ENCODE data around the gene IL17F. TPM values are rescaled to one million over a fixed set of nuclear protein-coding genes. Genes with fewer than 3 reads are reported as not detected.

IL17F gene
- total RNA-seq, 1 donor from 2014 or later = not detected

- no peak for TF ChIP-seq CTCF (IDR thresholded peaks at IDR 0.05)
- no peak overlapping the region for H3K4me3 Mint-ChIP-seq (ENCODE audit: unreplicated experiment)
These were observed 1.1 kb upstream of the IL17F start for GRCh38 chr6:52245425-52245824.

DNA sequence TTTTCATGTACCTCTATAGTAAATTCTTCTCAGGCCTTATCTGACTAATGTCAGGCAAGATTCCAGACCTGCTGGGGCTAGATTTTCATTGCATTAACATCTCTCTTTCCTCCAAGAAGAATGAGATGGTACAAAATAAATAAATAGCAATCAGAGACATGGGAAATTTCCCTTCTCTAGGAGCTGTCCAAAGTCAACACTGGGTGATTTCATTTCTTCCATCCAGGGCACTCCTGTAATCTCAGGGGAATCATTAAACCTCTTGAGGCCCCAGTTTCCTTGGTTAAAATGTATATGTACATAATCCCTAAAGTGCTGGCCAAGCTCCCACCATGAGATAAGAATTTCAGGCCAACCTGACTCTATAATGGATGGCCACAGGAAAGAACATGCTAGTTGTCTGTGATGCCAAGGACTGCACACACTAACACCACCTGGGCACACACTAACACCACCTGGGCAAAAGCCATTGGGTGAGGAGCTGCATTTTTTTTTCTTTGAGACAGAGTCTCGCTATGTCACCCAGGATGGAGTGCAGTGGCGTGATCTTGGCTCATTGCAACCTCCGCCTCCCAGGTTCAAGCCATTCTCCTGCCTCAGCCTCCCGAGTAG, 912 bp downstream of the IL17F start:
- Mint-ChIP-seq H3K27me3 (ENCODE audit: low read depth) (peaks cover 22% of the 10 kb centered on the region), H3K9me3 (ENCODE audit: low read depth) (no peaks in the 10 kb centered on the region), H3K27ac (ENCODE audit: unreplicated experiment) (no peak overlapping the region), H3K4me3 (ENCODE audit: unreplicated experiment) (no peak overlapping the region), H3K36me3 (ENCODE audit: low read depth) (no peaks in the 10 kb centered on the region), H3K4me1 (ENCODE audit: low read depth) (no peaks in the 10 kb centered on the region)
- TF ChIP-seq CTCF (IDR thresholded peaks at IDR 0.05) = no peak
- no peak for DNase-seq (ENCODE audit: low spot score)

More at GRCh38 chr6:52245425-52245824, 1.1 kb upstream of the IL17F start:
- Mint-ChIP-seq H3K4me1 (ENCODE audit: low read depth) (no peaks in the 10 kb centered on the region), H3K36me3 (ENCODE audit: low read depth) (no peaks in the 10 kb centered on the region), H3K9me3 (ENCODE audit: low read depth) (no peaks in the 10 kb centered on the region), H3K27me3 (ENCODE audit: low read depth) (peaks cover 31% of the 10 kb centered on the region), H3K27ac (ENCODE audit: unreplicated experiment) (no peak overlapping the region)
- no peak for DNase-seq (ENCODE audit: low spot score)

GRCh38 chr6:52241819-52242218, 2.5 kb downstream of the IL17F start:
- Mint-ChIP-seq H3K9me3 (ENCODE audit: low read depth) (no peaks in the 10 kb centered on the region), H3K4me3 (ENCODE audit: unreplicated experiment) (no peak overlapping the region), H3K4me1 (ENCODE audit: low read depth) (no peaks in the 10 kb centered on the region), H3K27ac (ENCODE audit: unreplicated experiment) (no peak overlapping the region), H3K27me3 (ENCODE audit: low read depth) (peaks cover 31% of the 10 kb centered on the region), H3K36me3 (ENCODE audit: low read depth) (no peaks in the 10 kb centered on the region)
- DNase-seq (ENCODE audit: low spot score) = no peak
- TF ChIP-seq CTCF (IDR thresholded peaks at IDR 0.05) = no peak

DNA sequence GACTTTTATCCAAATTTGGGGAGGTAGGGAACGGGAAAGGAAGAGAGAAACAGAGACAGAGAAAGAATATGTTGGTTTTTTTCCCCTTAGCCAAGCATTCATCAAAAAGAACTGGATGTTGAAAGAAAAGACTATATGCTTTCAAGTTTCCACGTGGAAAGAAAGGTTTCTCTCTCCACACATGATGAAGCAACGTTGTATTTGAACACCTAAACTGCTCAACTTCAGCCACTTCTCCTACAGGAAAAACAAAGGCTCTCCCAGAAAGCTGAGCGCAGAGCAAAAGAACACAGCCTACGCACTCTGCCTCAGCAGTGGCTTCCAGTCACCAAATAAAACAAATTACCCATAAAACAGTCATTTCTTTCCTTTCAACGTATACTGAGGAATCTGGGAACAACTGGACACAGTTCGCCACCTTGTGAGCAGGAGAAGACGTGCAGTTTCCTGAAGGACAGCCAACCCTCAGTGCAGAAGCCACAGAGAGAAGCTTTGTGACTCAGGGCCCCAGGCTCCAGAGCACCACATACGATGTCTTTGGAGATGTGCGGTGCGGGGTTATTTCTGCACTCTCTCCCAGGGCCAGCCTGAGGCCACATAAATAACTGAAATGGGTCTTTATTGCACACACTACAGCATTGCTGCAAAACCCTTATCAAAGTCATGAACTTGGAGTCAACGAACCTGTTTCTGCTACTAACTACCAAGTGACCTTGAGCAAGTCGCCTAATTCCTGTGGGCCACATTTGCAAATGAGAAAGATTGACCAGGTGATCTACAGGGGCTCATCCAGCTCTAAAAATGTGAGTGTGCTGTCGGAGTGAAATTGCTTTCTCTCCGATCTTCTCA, 10.1 kb downstream of the IL17F start:
- Mint-ChIP-seq H3K27ac (ENCODE audit: unreplicated experiment) (no peak overlapping the region), H3K4me1 (ENCODE audit: low read depth) (no peaks in the 10 kb centered on the region), H3K4me3 (ENCODE audit: unreplicated experiment) (no peak overlapping the region), H3K9me3 (ENCODE audit: low read depth) (no peaks in the 10 kb centered on the region), H3K27me3 (ENCODE audit: low read depth) (peaks cover 31% of the 10 kb centered on the region), H3K36me3 (ENCODE audit: low read depth) (no peaks in the 10 kb centered on the region)
- TF ChIP-seq CTCF (IDR thresholded peaks at IDR 0.05) = peak; percentile 75
- DNase-seq (ENCODE audit: low spot score) = no peak

DNA sequence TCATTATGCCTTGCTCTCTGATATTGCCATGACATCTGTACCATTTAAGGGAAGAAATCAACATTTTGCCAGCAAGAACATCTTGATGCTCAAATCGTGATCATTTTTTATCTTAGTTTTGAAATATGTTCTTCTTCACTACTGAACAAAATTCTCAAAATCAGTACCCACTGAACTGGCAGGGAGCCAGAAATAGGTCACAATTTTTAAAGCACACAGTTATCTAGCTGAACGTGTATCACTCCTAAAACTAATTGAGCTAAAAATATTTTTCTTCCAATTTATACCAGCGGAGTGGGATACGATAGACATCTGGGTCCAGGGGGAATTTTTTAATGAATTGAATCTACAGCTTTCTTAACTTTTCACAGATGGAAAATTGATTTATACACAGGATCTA, 11.3 kb downstream of the IL17F start:
- no peaks in the 10 kb centered on the region for H3K9me3 Mint-ChIP-seq (ENCODE audit: low read depth)
- H3K27me3 Mint-ChIP-seq (ENCODE audit: low read depth) = peaks cover 29% of the 10 kb centered on the region
- no peak overlapping the region for H3K27ac Mint-ChIP-seq (ENCODE audit: unreplicated experiment)
- no peak for DNase-seq (ENCODE audit: low spot score)
- no peak for TF ChIP-seq CTCF (IDR thresholded peaks at IDR 0.05)
- H3K4me1 Mint-ChIP-seq (ENCODE audit: low read depth) = no peaks in the 10 kb centered on the region
- H3K36me3 Mint-ChIP-seq (ENCODE audit: low read depth) = no peaks in the 10 kb centered on the region
- H3K4me3 Mint-ChIP-seq (ENCODE audit: unreplicated experiment) = no peak overlapping the region

Data from chondrocyte (in vitro differentiated cells).